HCT116 (cell line): ENCODE results near the gene PPM1A.

Experiments used
- ATF3 ChIP-seq: IDR thresholded peaks from 2 replicates; pipeline ENCODE4 v1.6.1; 2012
- CBX3 ChIP-seq: IDR thresholded peaks from 2 replicates; pipeline ENCODE4 v1.6.1; 2012; ENCODE audit warnings: low read depth
- CTCF ChIP-seq, 3 experiments: fragments of 200-600 bp in 1 of 3; sonication (generic) in 1 of 3; IDR thresholded peaks in 2 of 3; conservative IDR thresholded peaks in 1 of 3; 2 replicates each; pipeline ENCODE4 v1.5.1; 2012 to 2017; ENCODE audit warnings: low read depth in 2 of 3, low read length in 2 of 3, antibody characterized with exemption in 1 of 3, borderline replicate concordance in 1 of 3, control low read depth in 1 of 3, mild to moderate bottlenecking in 1 of 3, mixed read lengths in 1 of 3, mixed run types in 1 of 3, moderate library complexity in 1 of 3; ENCODE audit not compliant: insufficient read depth in 1 of 3
- EGR1 ChIP-seq: IDR thresholded peaks from 2 replicates; pipeline ENCODE4 v1.6.1; 2012; ENCODE audit warnings: low read depth
- EZH2 ChIP-seq: fragments of 200-600 bp; sonication (generic); IDR thresholded peaks from 2 replicates; pipeline ENCODE4 v1.6.1; 2017; ENCODE audit warnings: antibody characterized with exemption, mixed run types
- FOSL1 ChIP-seq: IDR thresholded peaks from 2 replicates; pipeline ENCODE4 v1.6.1; 2012; ENCODE audit warnings: low read depth
- JUND ChIP-seq: IDR thresholded peaks from 2 replicates; pipeline ENCODE4 v1.6.1; 2012
- MAX ChIP-seq: IDR thresholded peaks from 2 replicates; pipeline ENCODE4 v1.6.1; 2012
- POLR2A ChIP-seq: IDR thresholded peaks from 2 replicates; pipeline ENCODE4 v1.7.0; 2011; ENCODE audit warnings: borderline replicate concordance; ENCODE audit not compliant: insufficient read depth, insufficient read length; ENCODE audit errors: extremely low read depth
- POLR2AphosphoS5 ChIP-seq: IDR thresholded peaks from 2 replicates; pipeline ENCODE4 v1.6.1; 2011; ENCODE audit warnings: mild to moderate bottlenecking, low read depth, low read length, moderate library complexity
- RAD21 ChIP-seq: IDR thresholded peaks from 2 replicates; pipeline ENCODE4 v1.6.1; 2012; ENCODE audit warnings: low read depth, mild to moderate bottlenecking
- ZFX ChIP-seq: fragments of 450-650 bp; IDR thresholded peaks from 2 replicates; pipeline ENCODE4 v1.6.1; 2017
- TF ChIP-seq, protein P1 (sequence below): IDR thresholded peaks from 2 replicates; pipeline ENCODE4 v1.6.1; 2011; ENCODE audit warnings: mild to moderate bottlenecking, low read length, moderate library complexity; ENCODE audit not compliant: insufficient replicate concordance; ENCODE audit errors: extremely low read depth

DNA sequence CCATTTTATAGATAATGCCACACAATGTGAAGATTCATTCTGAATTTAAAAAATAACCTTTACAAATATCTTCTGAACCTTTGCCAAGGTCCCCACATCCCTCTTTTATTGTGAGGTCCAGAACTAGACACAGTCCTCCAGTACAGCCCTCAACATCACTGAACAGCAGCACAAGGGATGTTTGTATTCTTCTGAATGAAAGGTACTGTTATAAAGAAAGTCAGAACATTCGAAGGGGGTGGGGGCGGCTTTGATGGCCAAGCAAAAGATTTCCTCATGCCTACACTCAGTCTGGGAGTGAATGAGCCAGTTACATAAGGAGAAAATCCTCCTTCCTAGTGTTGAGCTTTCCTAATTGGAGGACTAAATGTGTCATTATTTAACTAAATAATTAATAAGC lies 77.3 kb downstream of the PPM1A start:
- TF ChIP-seq RAD21, result no peak
- TF ChIP-seq CTCF (IDR thresholded peaks at IDR 0.05 in 2 of 3, conservative IDR thresholded peaks at IDR 0.05 in 1 of 3; ENCODE audit: borderline replicate concordance in 1 of 3, insufficient read depth in 1 of 3, low read depth in 2 of 3, low read length in 2 of 3), result no peak
- TF ChIP-seq POLR2AphosphoS5, result no peak
- TF ChIP-seq ATF3, result no peak
- no peak for TF ChIP-seq POLR2A
- TF ChIP-seq, protein P1, sequence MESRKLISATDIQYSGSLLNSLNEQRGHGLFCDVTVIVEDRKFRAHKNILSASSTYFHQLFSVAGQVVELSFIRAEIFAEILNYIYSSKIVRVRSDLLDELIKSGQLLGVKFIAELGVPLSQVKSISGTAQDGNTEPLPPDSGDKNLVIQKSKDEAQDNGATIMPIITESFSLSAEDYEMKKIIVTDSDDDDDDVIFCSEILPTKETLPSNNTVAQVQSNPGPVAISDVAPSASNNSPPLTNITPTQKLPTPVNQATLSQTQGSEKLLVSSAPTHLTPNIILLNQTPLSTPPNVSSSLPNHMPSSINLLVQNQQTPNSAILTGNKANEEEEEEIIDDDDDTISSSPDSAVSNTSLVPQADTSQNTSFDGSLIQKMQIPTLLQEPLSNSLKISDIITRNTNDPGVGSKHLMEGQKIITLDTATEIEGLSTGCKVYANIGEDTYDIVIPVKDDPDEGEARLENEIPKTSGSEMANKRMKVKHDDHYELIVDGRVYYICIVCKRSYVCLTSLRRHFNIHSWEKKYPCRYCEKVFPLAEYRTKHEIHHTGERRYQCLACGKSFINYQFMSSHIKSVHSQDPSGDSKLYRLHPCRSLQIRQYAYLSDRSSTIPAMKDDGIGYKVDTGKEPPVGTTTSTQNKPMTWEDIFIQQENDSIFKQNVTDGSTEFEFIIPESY, result no peak
- TF ChIP-seq EGR1, result no peak
- no peak for TF ChIP-seq MAX
- TF ChIP-seq JUND, result no peak
- TF ChIP-seq CBX3, result no peak
- no peak for TF ChIP-seq FOSL1
- no peak for TF ChIP-seq ZFX
- no peak for TF ChIP-seq EZH2
